Pulmonary artery endothelial cell (primary cell): ENCODE measurements around the gene WSCD1. TPM values are rescaled to one million over a fixed set of nuclear protein-coding genes. Genes with fewer than 3 reads are reported as not detected.

ENCODE experiments used
- DNase-seq: peaks from one replicate; pipeline ENCODE4 v3.0.0-alpha.2; 2011; ENCODE audit warnings: low read depth, low spot score
- total RNA-seq: library from RNA; depleted of rRNA; stranded (reverse); fragments of >200 nt; gene quantifications from 2 replicates; pipeline ENCODE4 v1.2.3, GENCODE V29; 2014

The WSCD1 gene
- 37.3 and 49.5 TPM in 2 replicates for total RNA-seq

GRCh38 chr17:6069539-6070429 lies at the start of gene WSCD1:
TSS of gene WSCD1 (plus strand) at chr17:6070379. CDS start at chr17:6080659, 10,280 bp downstream.
- DNase-seq = no peak

- DNase-seq = no peak
These were observed 49.2 kb upstream of the WSCD1 start for GRCh38 chr17:6021011-6021400.

GRCh38 chr17:6021627-6022026 lies 48.6 kb upstream of the WSCD1 start:
- DNase-seq = no peak

GRCh38 chr17:6023036-6023831 lies 46.9 kb upstream of the WSCD1 start:
- no peak for DNase-seq

- no peak for DNase-seq
These were observed 45.6 kb upstream of the WSCD1 start for GRCh38 chr17:6024576-6024975.

- no peak for DNase-seq
These were observed 42.7 kb upstream of the WSCD1 start for GRCh38 chr17:6027342-6028024.

- DNase-seq = no peak
These were observed 41.9 kb upstream of the WSCD1 start for GRCh38 chr17:6028294-6028693.

- DNase-seq = no peak
These were observed 34.3 kb upstream of the WSCD1 start for GRCh38 chr17:6035801-6036394.

GRCh38 chr17:6040504-6040903 lies 29.7 kb upstream of the WSCD1 start:
- no peak for DNase-seq

GRCh38 chr17:6041246-6041645 lies 28.9 kb upstream of the WSCD1 start:
- DNase-seq = no peak

GRCh38 chr17:6043405-6043804 lies 26.8 kb upstream of the WSCD1 start:
- no peak for DNase-seq

- no peak for DNase-seq
These were observed 25.9 kb upstream of the WSCD1 start for GRCh38 chr17:6044261-6044660.

- DNase-seq = no peak
These were observed 24.4 kb upstream of the WSCD1 start for GRCh38 chr17:6045621-6046357.

- DNase-seq = no peak
These were observed 23.7 kb upstream of the WSCD1 start for GRCh38 chr17:6046431-6046830.

- DNase-seq = no peak
These were observed 23.2 kb upstream of the WSCD1 start for GRCh38 chr17:6046931-6047330.

- no peak for DNase-seq
These were observed 22.2 kb upstream of the WSCD1 start for GRCh38 chr17:6047966-6048365.

- no peak for DNase-seq
These were observed 21.7 kb upstream of the WSCD1 start for GRCh38 chr17:6048486-6048885.

- no peak for DNase-seq
These were observed 17.3 kb upstream of the WSCD1 start for GRCh38 chr17:6052926-6053325.

GRCh38 chr17:6054372-6054771 lies 15.8 kb upstream of the WSCD1 start:
- no peak for DNase-seq

- no peak for DNase-seq
These were observed 14.1 kb upstream of the WSCD1 start for GRCh38 chr17:6056104-6056503.

GRCh38 chr17:6057562-6057961 lies 12.6 kb upstream of the WSCD1 start:
- DNase-seq = no peak
